Glutamatergic neuron (in vitro differentiated cells): ENCODE data around the gene REEP3. TPM values are rescaled to one million over a fixed set of nuclear protein-coding genes. Genes with fewer than 3 reads are reported as not detected.
"Not testable (repeated sequence)": the region's sequence is repeated elsewhere in the genome, so short reads cannot be mapped to it uniquely, and the experiment has no call there.

Experiments used
- DNase-seq: peaks from one replicate; pipeline ENCODE4 v3.0.0; 2022
- H3K27ac Mint-ChIP-seq: one replicate; pipeline ENCODE4 v1.8.0; 2020; ENCODE audit warnings: mild to moderate bottlenecking, mixed read lengths, inconsistent platforms; ENCODE audit not compliant: unreplicated experiment
- H3K27me3 Mint-ChIP-seq: one replicate; pipeline ENCODE4 v1.8.0; 2020; ENCODE audit warnings: mild to moderate bottlenecking, moderate library complexity, mixed read lengths, inconsistent platforms; ENCODE audit not compliant: unreplicated experiment
- H3K36me3 Mint-ChIP-seq: one replicate; pipeline ENCODE4 v1.8.0; 2020; ENCODE audit warnings: mild to moderate bottlenecking, mixed read lengths, inconsistent platforms; ENCODE audit not compliant: unreplicated experiment
- H3K4me1 Mint-ChIP-seq: one replicate; pipeline ENCODE4 v1.8.0; 2020; ENCODE audit warnings: mild to moderate bottlenecking, low read depth, mixed read lengths, inconsistent platforms; ENCODE audit not compliant: unreplicated experiment
- H3K4me3 Mint-ChIP-seq: one replicate; pipeline ENCODE4 v1.8.0; 2020; ENCODE audit warnings: mild to moderate bottlenecking, mixed read lengths, inconsistent platforms; ENCODE audit not compliant: unreplicated experiment
- H3K9me3 Mint-ChIP-seq: one replicate; pipeline ENCODE4 v1.8.0; 2020; ENCODE audit warnings: mild to moderate bottlenecking, moderate library complexity, mixed read lengths, inconsistent platforms; ENCODE audit not compliant: unreplicated experiment
- total RNA-seq: library from RNA; stranded (reverse); fragmentation: NEBNext Ultra II Directional; extraction: Animal tissue kit (Norgen Biotek cat#: 25700); gene quantifications from one replicate; pipeline ENCODE4 v1.2.1, GENCODE V29; 2021; ENCODE audit not compliant: unreplicated experiment
- TF ChIP-seq, protein P1 (sequence below): fragments of 200-600 bp; sonication (generic); IDR thresholded peaks from one replicate; pipeline ENCODE4 v1.5.0; 2021; ENCODE audit not compliant: partially characterized antibody, unreplicated experiment

Gene REEP3
- total RNA-seq, 1 donor from 2014 or later: 47.1 TPM

DNA sequence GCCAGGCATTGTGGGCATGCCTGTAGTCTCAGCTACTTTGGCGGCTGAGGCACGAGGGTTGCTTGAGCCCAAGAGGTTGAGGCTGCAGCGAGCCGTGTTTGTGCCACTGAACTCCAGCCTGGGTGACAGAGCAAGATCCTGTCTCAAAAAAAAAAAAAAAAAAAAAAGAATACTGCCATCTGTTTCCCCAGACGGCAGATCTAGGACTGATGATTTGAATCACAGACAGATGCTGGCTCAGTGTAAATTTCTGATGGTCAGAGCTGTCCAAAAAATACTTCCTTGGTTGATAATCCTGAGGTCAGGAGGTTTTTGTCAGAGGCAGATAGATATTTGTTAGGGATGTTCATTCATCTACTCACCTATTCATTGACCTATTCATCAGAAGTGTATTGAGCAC lies 130.7 kb downstream of the REEP3 start:
- no peak for DNase-seq
- no peak overlapping the region for H3K4me3 Mint-ChIP-seq

GRCh38 chr10:63653747-63654146 lies 132.5 kb downstream of the REEP3 start:
- peaks cover 23% of the 10 kb centered on the region for H3K4me1 Mint-ChIP-seq
- no peaks in the 10 kb centered on the region for H3K36me3 Mint-ChIP-seq
- no peaks in the 10 kb centered on the region for H3K9me3 Mint-ChIP-seq
- DNase-seq: no peak
- no peak overlapping the region for H3K4me3 Mint-ChIP-seq
- H3K27ac Mint-ChIP-seq: no peak overlapping the region
- TF ChIP-seq, protein P1, sequence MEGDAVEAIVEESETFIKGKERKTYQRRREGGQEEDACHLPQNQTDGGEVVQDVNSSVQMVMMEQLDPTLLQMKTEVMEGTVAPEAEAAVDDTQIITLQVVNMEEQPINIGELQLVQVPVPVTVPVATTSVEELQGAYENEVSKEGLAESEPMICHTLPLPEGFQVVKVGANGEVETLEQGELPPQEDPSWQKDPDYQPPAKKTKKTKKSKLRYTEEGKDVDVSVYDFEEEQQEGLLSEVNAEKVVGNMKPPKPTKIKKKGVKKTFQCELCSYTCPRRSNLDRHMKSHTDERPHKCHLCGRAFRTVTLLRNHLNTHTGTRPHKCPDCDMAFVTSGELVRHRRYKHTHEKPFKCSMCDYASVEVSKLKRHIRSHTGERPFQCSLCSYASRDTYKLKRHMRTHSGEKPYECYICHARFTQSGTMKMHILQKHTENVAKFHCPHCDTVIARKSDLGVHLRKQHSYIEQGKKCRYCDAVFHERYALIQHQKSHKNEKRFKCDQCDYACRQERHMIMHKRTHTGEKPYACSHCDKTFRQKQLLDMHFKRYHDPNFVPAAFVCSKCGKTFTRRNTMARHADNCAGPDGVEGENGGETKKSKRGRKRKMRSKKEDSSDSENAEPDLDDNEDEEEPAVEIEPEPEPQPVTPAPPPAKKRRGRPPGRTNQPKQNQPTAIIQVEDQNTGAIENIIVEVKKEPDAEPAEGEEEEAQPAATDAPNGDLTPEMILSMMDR: no peak
- no peaks in the 10 kb centered on the region for H3K27me3 Mint-ChIP-seq

More for the DNA sequence above, 130.7 kb downstream of the REEP3 start:
- H3K27me3 Mint-ChIP-seq: no peaks in the 10 kb centered on the region
- H3K9me3 Mint-ChIP-seq: no peaks in the 10 kb centered on the region
- H3K27ac Mint-ChIP-seq: peak overlapping the region; percentile 90
- H3K4me1 Mint-ChIP-seq: peaks cover 13% of the 10 kb centered on the region
- TF ChIP-seq, protein P1: no peak
- no peaks in the 10 kb centered on the region for H3K36me3 Mint-ChIP-seq

DNA sequence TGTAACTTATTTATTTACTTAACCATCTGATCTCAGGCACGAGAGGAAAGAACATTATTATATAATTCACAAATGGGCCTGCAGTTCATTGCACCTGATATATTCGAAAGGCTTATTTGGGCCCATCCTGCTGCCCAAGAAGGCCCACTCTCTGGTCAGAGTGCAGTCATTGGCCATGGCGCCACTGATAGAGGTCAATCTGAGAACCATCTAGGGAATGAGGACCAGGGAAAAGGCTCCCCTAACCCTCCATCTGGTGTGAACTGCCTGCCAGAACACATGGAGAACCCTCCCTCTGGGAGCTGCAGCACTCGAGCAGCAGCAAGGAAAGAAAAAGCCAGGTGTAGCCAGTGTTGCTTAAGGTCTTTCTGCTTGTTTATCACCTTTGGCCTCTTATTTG lies 136.6 kb downstream of the REEP3 start:
- no peak overlapping the region for H3K4me3 Mint-ChIP-seq
- H3K27me3 Mint-ChIP-seq: no peaks in the 10 kb centered on the region
- H3K36me3 Mint-ChIP-seq: no peaks in the 10 kb centered on the region
- peak; percentile 51 for DNase-seq
- peaks cover 17% of the 10 kb centered on the region for H3K4me1 Mint-ChIP-seq
- peak overlapping the region; percentile 86 for H3K27ac Mint-ChIP-seq
- TF ChIP-seq, protein P1: no peak
- peaks cover 4% of the 10 kb centered on the region for H3K9me3 Mint-ChIP-seq

DNA sequence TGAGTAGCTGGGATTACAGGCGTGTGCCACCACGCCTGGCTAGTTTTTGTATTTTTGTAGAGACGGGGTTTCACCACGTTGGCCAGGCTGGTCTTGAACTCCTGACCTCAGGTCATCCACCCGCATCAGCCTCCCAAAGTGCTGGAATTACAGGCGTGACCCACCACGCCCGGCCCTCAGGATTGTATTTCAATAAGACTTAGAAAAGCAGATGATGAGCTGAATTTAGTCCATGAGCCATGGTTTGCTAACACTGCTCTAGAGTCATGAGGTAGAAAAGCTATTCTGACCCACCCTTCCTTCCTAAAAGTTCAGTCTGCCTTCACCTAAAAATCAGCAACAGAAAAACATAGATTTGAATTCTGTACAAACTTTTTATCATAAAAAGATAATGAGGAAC lies 139.7 kb downstream of the REEP3 start:
- not testable (repeated sequence) for H3K9me3 Mint-ChIP-seq, H3K27me3 Mint-ChIP-seq, DNase-seq, H3K4me3 Mint-ChIP-seq, H3K27ac Mint-ChIP-seq, H3K36me3 Mint-ChIP-seq
- peaks cover 18% of the 10 kb centered on the region for H3K4me1 Mint-ChIP-seq

- peaks cover 18% of the 10 kb centered on the region for H3K4me1 Mint-ChIP-seq
- DNase-seq: no peak
- no peak overlapping the region for H3K4me3 Mint-ChIP-seq
- no peaks in the 10 kb centered on the region for H3K27me3 Mint-ChIP-seq
- H3K9me3 Mint-ChIP-seq: peaks cover 8% of the 10 kb centered on the region
- TF ChIP-seq, protein P1: no peak
- H3K36me3 Mint-ChIP-seq: no peaks in the 10 kb centered on the region
- no peak overlapping the region for H3K27ac Mint-ChIP-seq
Observed at GRCh38 chr10:63661347-63661746, 140.1 kb downstream of the REEP3 start.
